Coronary artery (tissue), 2 donors: ENCODE measurements around the gene RNF144A.

ENCODE experiments used
- DNase-seq: peaks from one replicate; pipeline ENCODE4 v3.0.0-alpha.2; 2017; ENCODE audit warnings: low spot score
- H3K27ac ChIP-seq, 2 donors: fragments of 200-600 bp; sonication (generic); one replicate each; pipeline ENCODE4 v1.5.1; 2016 to 2019
- H3K4me3 ChIP-seq: fragments of 200-600 bp; sonication (generic); 2 replicates; pipeline ENCODE4 v1.5.1; 2016; ENCODE audit warnings: mild to moderate bottlenecking, moderate library complexity
- TF ChIP-seq, protein P1 (sequence below): fragments of 200-600 bp; sonication (generic); IDR thresholded peaks from one replicate; pipeline ENCODE4 v1.5.1; 2019; ENCODE audit warnings: antibody characterized with exemption

The RNF144A gene

DNA sequence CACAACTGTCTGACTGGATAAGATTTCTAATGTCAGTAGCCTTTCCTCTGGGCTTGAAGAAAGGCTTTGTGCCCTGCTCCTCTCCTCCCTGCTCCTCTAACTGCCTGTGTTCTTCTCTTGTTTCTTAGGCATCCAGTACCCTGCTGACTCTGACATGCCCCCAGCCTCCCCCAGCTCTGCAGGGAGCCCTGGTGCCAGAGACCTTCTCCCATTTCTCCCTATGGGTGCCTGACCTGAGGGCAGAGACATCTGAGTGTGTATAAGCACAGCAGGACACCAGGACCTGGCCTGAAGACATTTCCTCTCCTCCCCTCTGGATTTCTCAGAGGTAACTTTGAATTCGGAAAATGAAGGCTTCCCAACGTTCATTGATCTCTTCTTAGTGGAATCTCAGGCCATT lies 23.6 kb downstream of the RNF144A start:
- no peak for DNase-seq
- H3K4me3 ChIP-seq: no peak overlapping the region
- no peak overlapping the region for H3K27ac ChIP-seq
- TF ChIP-seq, protein P1, sequence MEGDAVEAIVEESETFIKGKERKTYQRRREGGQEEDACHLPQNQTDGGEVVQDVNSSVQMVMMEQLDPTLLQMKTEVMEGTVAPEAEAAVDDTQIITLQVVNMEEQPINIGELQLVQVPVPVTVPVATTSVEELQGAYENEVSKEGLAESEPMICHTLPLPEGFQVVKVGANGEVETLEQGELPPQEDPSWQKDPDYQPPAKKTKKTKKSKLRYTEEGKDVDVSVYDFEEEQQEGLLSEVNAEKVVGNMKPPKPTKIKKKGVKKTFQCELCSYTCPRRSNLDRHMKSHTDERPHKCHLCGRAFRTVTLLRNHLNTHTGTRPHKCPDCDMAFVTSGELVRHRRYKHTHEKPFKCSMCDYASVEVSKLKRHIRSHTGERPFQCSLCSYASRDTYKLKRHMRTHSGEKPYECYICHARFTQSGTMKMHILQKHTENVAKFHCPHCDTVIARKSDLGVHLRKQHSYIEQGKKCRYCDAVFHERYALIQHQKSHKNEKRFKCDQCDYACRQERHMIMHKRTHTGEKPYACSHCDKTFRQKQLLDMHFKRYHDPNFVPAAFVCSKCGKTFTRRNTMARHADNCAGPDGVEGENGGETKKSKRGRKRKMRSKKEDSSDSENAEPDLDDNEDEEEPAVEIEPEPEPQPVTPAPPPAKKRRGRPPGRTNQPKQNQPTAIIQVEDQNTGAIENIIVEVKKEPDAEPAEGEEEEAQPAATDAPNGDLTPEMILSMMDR: no peak

DNA sequence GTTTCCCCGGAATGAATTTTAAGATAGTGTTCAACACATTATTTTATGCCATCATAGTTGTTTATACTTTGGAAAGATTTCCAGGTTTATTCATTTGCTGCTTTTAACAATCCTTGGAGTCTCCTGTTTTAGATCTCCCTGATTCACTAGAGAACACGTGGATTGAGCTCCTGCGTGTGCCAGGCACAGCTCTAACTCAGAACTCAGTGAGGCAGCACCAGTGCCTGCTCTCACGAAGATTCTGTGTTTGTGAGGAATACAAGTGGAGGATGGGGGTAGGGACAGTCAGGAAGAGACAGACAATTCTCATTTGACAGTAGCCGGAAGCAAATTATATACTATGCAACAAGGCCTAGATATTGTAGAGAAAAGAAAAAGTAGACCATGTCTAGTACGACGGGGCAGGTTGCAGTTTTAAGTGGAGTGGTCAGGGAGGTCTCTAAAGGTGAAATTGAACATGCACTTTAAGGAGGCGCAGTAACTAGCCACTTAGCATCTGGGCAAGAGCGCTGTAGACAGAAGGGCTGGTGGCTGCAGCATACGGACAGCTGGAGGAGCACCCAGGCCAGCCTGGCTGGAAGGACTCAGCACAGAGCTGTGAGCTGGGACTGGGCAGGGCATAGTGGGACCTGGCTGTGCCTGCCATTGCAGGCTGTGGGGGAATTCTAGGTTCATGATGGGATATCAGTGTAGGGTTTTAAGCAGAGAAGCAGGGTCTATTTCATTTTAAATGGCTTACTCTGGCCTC lies 24.3 kb downstream of the RNF144A start:
- DNase-seq: no peak
- Histone ChIP-seq H3K27ac (no peak overlapping the region), H3K4me3 (no peak overlapping the region)
- TF ChIP-seq, protein P1: no peak

DNA sequence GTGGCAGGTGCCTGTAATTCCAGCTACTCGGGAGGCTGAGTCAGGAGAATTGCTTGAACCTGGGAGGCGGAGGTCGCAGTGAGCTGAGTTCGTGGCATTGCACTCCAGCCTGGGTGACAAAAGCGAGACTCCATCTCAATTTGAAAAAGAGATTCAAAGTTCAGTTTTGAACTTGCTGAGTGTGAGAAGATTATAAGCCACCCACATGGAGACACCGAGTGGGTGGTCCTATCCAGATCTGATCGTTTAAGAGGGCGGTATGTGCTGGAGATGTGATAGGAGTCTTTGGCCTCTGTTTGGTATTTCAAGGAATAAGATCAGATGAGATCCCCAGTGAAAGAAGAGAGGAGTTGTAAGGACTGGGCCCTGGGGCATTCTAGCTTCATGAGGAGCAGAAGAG lies 25.6 kb downstream of the RNF144A start:
- TF ChIP-seq, protein P1: no peak
- Histone ChIP-seq H3K4me3 (no peak overlapping the region), H3K27ac (no peak overlapping the region)
- DNase-seq: no peak

DNA sequence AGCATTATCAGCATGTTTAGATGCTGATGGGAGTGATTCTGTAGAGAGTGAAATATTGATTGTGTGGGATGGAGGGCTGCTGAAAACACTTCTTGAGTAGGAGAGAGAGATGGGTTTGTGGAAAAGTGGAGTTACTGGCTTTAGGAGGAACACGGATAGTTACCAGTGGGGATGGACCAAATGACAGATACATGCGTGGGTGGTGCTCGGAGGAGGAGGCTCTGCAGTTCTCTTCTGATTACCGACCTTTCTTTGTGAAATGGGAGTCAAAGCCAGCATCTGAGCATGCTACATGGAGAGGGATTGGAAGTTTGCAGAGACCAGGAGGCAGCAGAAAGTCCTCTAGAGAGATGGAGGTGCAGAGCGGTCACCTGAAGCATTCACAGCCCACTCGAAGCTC lies 26.3 kb downstream of the RNF144A start:
- Histone ChIP-seq H3K4me3 (no peak overlapping the region), H3K27ac (no peak overlapping the region)
- TF ChIP-seq, protein P1: no peak
- no peak for DNase-seq

DNA sequence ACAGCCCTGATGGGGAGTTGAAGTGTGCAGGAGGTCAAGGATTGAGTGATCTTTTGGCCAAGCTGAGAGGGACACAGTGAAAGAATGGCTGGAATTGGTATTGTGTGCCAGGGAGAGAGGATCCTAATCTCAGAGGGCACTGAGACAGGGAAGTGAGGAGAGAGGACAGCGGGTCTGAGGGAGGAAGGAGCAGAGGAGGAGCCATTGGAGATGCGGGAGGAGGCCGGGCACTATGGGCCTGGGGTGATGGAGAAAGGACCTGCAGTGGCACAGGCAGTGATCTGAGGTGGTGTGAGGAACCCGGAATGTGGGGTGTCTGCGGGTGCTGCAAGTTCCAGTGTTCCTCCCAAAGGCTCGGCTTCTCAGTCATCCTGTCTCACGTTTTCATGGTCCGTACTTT lies 26.8 kb downstream of the RNF144A start:
- Histone ChIP-seq H3K4me3 (no peak overlapping the region), H3K27ac (peak overlapping the region in 1 of 2 donors; percentile 32)
- no peak for DNase-seq
- TF ChIP-seq, protein P1: no peak

DNA sequence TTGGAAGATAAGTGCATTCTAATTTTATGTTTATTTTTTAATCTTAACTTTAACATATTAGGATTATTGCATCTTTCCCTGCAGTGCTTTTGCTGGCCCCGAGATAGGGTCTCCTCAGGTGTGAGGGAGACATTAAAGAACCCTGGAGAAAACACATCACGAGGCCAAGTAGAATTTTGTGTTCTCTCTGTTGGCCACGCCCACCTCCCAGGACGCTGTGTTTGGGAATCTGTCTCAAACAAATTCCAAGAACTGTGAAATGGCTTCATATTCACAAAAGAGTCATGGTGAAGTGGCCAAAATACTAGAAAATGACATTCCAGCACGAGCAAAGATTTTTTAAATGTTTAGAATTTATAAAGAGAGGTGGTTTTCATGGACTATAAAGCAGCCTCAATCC lies 27.3 kb downstream of the RNF144A start:
- Histone ChIP-seq H3K27ac (peak overlapping the region in 1 of 2 donors; percentile 24), H3K4me3 (no peak overlapping the region)
- TF ChIP-seq, protein P1: no peak
- no peak for DNase-seq

DNA sequence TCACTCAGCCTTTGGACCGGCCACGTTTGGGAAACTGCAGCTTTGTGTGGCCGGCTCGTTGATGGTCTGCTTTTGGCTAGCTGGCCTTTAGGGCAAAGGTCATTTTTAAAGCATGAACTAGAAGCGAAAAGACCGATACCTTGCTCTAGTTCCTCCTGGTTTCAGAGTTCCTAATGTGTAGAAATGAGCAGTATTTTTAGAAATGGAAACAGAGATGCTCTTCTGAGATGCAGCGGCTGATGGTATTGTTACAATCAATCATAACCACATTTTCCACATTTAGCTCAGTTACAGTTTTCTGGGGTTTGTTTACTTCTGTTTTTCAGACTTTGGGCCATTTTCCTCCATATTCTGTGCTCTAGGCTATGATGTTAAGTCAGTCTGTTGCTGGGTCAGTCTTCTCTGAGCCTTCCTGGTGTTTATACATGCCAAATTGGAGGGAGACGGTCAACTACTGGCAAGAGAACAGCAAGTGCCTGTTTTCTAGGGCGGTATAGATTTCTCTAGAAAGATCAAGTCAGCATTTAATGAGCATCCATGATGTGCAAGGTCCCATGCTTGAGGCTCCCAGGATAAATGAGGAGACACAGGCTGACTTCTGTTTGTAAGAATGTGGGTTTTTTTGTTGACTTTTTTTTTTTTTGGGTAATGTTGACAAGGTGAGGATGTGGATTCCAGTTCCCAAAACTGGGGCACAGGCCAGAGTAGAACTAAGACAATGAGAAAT lies 28.0 kb downstream of the RNF144A start:
- H3K27ac ChIP-seq: peak overlapping the region in 1 of 2 donors; percentile 24

More for the DNA sequence above, 28.0 kb downstream of the RNF144A start:
- no peak overlapping the region for H3K4me3 ChIP-seq
- DNase-seq: no peak
- TF ChIP-seq, protein P1: no peak
